Hepatocyte (in vitro differentiated cells): ENCODE results near the gene TBC1D21.

Source experiments
- CTCF ChIP-seq: fragments of 200-600 bp; sonication (generic); IDR thresholded peaks from 2 replicates; pipeline ENCODE4 v1.5.1; 2016; ENCODE audit warnings: antibody characterized with exemption, mild to moderate bottlenecking; ENCODE audit not compliant: poor library complexity
- EZH2 ChIP-seq: fragments of 200-600 bp; sonication (generic); IDR thresholded peaks from 2 replicates; pipeline ENCODE4 v1.6.1; 2016; ENCODE audit warnings: antibody characterized with exemption, mild to moderate bottlenecking, borderline replicate concordance
- EZH2phosphoT487 ChIP-seq: fragments of 200-600 bp; sonication (generic); IDR thresholded peaks from one replicate; pipeline ENCODE4 v1.6.1; 2018; ENCODE audit warnings: antibody characterized with exemption, mild to moderate bottlenecking, low read depth, moderate library complexity; ENCODE audit not compliant: unreplicated experiment, severe bottlenecking

GRCh38 chr15:73922186-73923151 lies 49.1 kb downstream of the TBC1D21 start:
- TF ChIP-seq EZH2 (no peak), CTCF (no peak), EZH2phosphoT487 (no peak)
